Progenitor cell of endocrine pancreas (in vitro differentiated cells): ENCODE results near the gene RECK. TPM values are rescaled to one million over a fixed set of nuclear protein-coding genes. Genes with fewer than 3 reads are reported as not detected.

Experiments used
- DNase-seq: peaks from one replicate; pipeline ENCODE4 v3.0.0; 2021; ENCODE audit warnings: low spot score; ENCODE audit not compliant: unreplicated experiment
- H3K27ac Mint-ChIP-seq: 2 replicates; pipeline ENCODE4 v1.8.0; 2021; ENCODE audit warnings: mild to moderate bottlenecking, moderate library complexity, mixed read lengths
- H3K27me3 Mint-ChIP-seq: 2 replicates; pipeline ENCODE4 v1.8.0; 2021; ENCODE audit warnings: mixed read lengths
- H3K36me3 Mint-ChIP-seq: 2 replicates; pipeline ENCODE4 v1.8.0; 2022; ENCODE audit warnings: mixed read lengths; ENCODE audit not compliant: insufficient read depth
- H3K4me1 Mint-ChIP-seq: 2 replicates; pipeline ENCODE4 v1.8.0; 2021; ENCODE audit warnings: low read depth, mixed read lengths
- H3K4me3 Mint-ChIP-seq: 2 replicates; pipeline ENCODE4 v1.8.0; 2021; ENCODE audit warnings: low read depth, mild to moderate bottlenecking, moderate library complexity, mixed read lengths
- H3K9me3 Mint-ChIP-seq: 2 replicates; pipeline ENCODE4 v1.8.0; 2021; ENCODE audit warnings: low read depth, mixed read lengths
- CTCF ChIP-seq: fragments of 200-600 bp; sonication (generic); IDR thresholded peaks from one replicate; pipeline ENCODE4 v1.5.0; 2021; ENCODE audit warnings: antibody characterized with exemption, mild to moderate bottlenecking; ENCODE audit not compliant: unreplicated experiment
- total RNA-seq: library from RNA; stranded (reverse); gene quantifications from 2 replicates; pipeline ENCODE4 v1.2.1, GENCODE V29; 2021

RECK gene
- total RNA-seq, 1 donor from 2014 or later = 7.1 TPM

DNA sequence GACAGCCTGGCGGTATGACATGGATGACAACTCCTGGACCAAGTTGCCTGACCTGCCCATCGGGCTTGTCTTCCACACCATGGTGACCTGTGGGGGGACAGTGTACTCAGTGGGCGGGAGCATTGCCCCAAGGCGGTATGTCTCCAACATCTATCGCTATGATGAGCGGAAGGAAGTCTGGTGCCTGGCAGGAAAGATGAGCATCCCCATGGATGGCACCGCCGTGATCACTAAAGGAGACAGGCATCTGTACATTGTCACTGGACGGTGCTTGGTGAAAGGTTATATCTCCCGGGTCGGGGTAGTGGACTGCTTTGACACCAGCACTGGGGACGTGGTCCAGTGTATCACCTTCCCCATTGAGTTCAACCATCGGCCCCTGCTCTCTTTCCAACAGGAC lies 133.8 kb downstream of the RECK start:
- Mint-ChIP-seq H3K36me3 (no peaks in the 10 kb centered on the region), H3K4me3 (no peak overlapping the region), H3K4me1 (no peaks in the 10 kb centered on the region), H3K9me3 (no peaks in the 10 kb centered on the region), H3K27ac (no peak overlapping the region), H3K27me3 (peaks cover 13% of the 10 kb centered on the region)
- no peak for DNase-seq
- no peak for TF ChIP-seq CTCF

DNA sequence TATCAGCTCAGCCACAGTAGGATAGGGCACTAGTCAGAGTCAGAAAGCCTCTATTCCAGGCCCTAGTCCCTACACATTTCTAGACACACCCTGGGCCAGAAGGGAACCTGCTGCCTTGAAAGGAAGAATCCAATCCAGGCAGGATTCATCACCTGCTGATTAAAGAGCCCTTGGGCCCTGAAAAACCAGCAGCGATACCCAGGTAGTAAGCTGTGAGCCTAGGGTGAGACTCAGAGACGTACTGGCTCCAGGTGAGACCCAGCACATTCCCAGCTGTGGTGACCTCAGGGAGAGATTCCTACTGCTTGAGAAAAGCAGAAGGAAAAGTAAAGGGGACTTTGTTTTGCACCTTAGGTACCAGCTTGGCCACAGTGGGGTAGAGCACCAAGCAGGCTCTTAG lies 137.1 kb downstream of the RECK start:
- Mint-ChIP-seq H3K36me3 (no peaks in the 10 kb centered on the region), H3K27ac (no peak overlapping the region), H3K27me3 (peaks cover 3% of the 10 kb centered on the region), H3K9me3 (no peaks in the 10 kb centered on the region), H3K4me3 (no peak overlapping the region), H3K4me1 (no peaks in the 10 kb centered on the region)
- no peak for TF ChIP-seq CTCF
- no peak for DNase-seq

Other genes starting within 250 kb of the RECK start
- 17.0 and 23.4 TPM in 2 replicates for gene NPR2, start 245.3 kb upstream of the RECK start, total RNA-seq
- gene SPAG8, start 224.7 kb upstream of the RECK start, total RNA-seq = 2.9 and 3.2 TPM in 2 replicates
- 37.7 and 41.5 TPM in 2 replicates for gene HINT2, start 221.9 kb upstream of the RECK start, total RNA-seq
- gene FAM221B, start 208.2 kb upstream of the RECK start, total RNA-seq = not detected in 2 replicates
- gene TMEM8B, start 207.7 kb upstream of the RECK start, total RNA-seq = 24.1 and 25.4 TPM in 2 replicates
- not detected in 2 replicates for gene OR13J1, start 166.5 kb upstream of the RECK start, total RNA-seq
- not detected in 2 replicates for gene HRCT1, start 130.7 kb upstream of the RECK start, total RNA-seq
- gene SPAAR, start 127.4 kb upstream of the RECK start, total RNA-seq = not detected in 2 replicates
- gene OR2S2, start 78.8 kb upstream of the RECK start, total RNA-seq = not detected in 2 replicates
- gene GLIPR2, start 99.8 kb downstream of the RECK start, total RNA-seq = 7.3 TPM in 2 replicates
- gene CCIN, start 132.5 kb downstream of the RECK start, total RNA-seq = not detected in 2 replicates
- gene CLTA, start 154.0 kb downstream of the RECK start, total RNA-seq = 178 and 185 TPM in 2 replicates
- 9.9 and 12.3 TPM in 2 replicates for gene GNE, start 221.5 kb downstream of the RECK start, total RNA-seq